Prostate gland (tissue), 1 donor: ENCODE measurements around the gene GPER1.

Experiments
- POLR2A ChIP-seq: fragments of 450-650 bp; IDR thresholded peaks from one replicate; pipeline ENCODE4 v1.6.1; 2016; ENCODE audit warnings: antibody characterized with exemption, mild to moderate bottlenecking
- POLR2AphosphoS5 ChIP-seq: sonication (generic); formaldehyde crosslinking; IDR thresholded peaks from one replicate; pipeline ENCODE4 v1.6.1; 2017; ENCODE audit warnings: antibody characterized with exemption

GRCh38 chr7:1065263-1065584 is 22.7 kb upstream of the GPER1 start:
- no peak for TF ChIP-seq POLR2A
- no peak for TF ChIP-seq POLR2AphosphoS5
